KMS-11 (cell line): Measurements from ENCODE around the gene PRRX1.

Experiments
- H2AFZ ChIP-seq: fragments of 200-600 bp; sonication (generic); 2 replicates; pipeline ENCODE4 v1.6.1; 2016; ENCODE audit warnings: antibody characterized with exemption, mixed run types, low read depth
- H3K27ac ChIP-seq: fragments of 200-600 bp; sonication (generic); 2 replicates; pipeline ENCODE4 v1.6.1; 2016; ENCODE audit warnings: mild to moderate bottlenecking, mixed run types
- H3K27me3 ChIP-seq: fragments of 200-600 bp; sonication (generic); 2 replicates; pipeline ENCODE4 v1.6.1; 2017; ENCODE audit warnings: mild to moderate bottlenecking, low read depth, mixed run types, moderate library complexity; ENCODE audit not compliant: insufficient read depth
- H3K36me3 ChIP-seq: fragments of 200-600 bp; sonication (generic); 2 replicates; pipeline ENCODE4 v1.6.1; 2017; ENCODE audit warnings: mild to moderate bottlenecking, mixed run types; ENCODE audit not compliant: insufficient read depth
- H3K4me1 ChIP-seq: fragments of 200-600 bp; sonication (generic); 2 replicates; pipeline ENCODE4 v1.6.1; 2016; ENCODE audit warnings: mild to moderate bottlenecking, low read depth, mixed run types; ENCODE audit not compliant: poor library complexity, severe bottlenecking
- H3K4me2 ChIP-seq: fragments of 200-600 bp; sonication (generic); 2 replicates; pipeline ENCODE4 v1.7.0; 2016; ENCODE audit warnings: mild to moderate bottlenecking, mixed run types
- H3K4me3 ChIP-seq: fragments of 200-600 bp; sonication (generic); IDR thresholded peaks from 2 replicates; pipeline ENCODE4 v1.6.1; 2017; ENCODE audit warnings: low read depth, low read length, mixed read lengths; ENCODE audit not compliant: insufficient read depth
- H3K79me2 ChIP-seq: fragments of 200-600 bp; sonication (generic); 2 replicates; pipeline ENCODE4 v1.6.1; 2016; ENCODE audit warnings: low read depth, mixed run types; ENCODE audit not compliant: insufficient read depth
- H3K9ac ChIP-seq: fragments of 200-600 bp; sonication (generic); 2 replicates; pipeline ENCODE4 v1.6.1; 2016; ENCODE audit warnings: mild to moderate bottlenecking, mixed run types
- H4K20me1 ChIP-seq: fragments of 200-600 bp; sonication (generic); 2 replicates; pipeline ENCODE4 v1.6.1; 2016; ENCODE audit warnings: mild to moderate bottlenecking, mixed run types; ENCODE audit not compliant: insufficient read depth
- CTCF ChIP-seq: fragments of 200-600 bp; sonication (generic); conservative IDR thresholded peaks from 2 replicates; pipeline ENCODE4 v1.6.1; 2017; ENCODE audit warnings: low read depth, mild to moderate bottlenecking, antibody characterized with exemption, low read length, moderate library complexity, mixed read lengths

Gene PRRX1

GRCh38 chr1:170735366-170736263 is 71.7 kb downstream of the PRRX1 start:
- Histone ChIP-seq H3K27ac (no peak overlapping the region), H3K36me3 (no peaks in the 10 kb centered on the region), H3K9ac (no peak overlapping the region)

GRCh38 chr1:170739803-170740202 is 75.9 kb downstream of the PRRX1 start:
- H3K9ac ChIP-seq: no peak overlapping the region
- no peak overlapping the region for H3K27ac ChIP-seq
- no peak overlapping the region for H3K4me3 ChIP-seq
- TF ChIP-seq CTCF: no peak
- H3K36me3 ChIP-seq: no peaks in the 10 kb centered on the region
- H3K79me2 ChIP-seq: no peaks in the 10 kb centered on the region
- H3K27me3 ChIP-seq: no peaks in the 10 kb centered on the region
- no peak overlapping the region for H3K4me2 ChIP-seq
- H3K4me1 ChIP-seq: no peaks in the 10 kb centered on the region
- H4K20me1 ChIP-seq: no peaks in the 10 kb centered on the region
- H2AFZ ChIP-seq: no peak overlapping the region

More at GRCh38 chr1:170735366-170736263, 71.7 kb downstream of the PRRX1 start:
- no peaks in the 10 kb centered on the region for H3K27me3 ChIP-seq
- no peaks in the 10 kb centered on the region for H3K4me1 ChIP-seq
- H2AFZ ChIP-seq: no peak overlapping the region
- H4K20me1 ChIP-seq: no peaks in the 10 kb centered on the region
- no peak overlapping the region for H3K4me2 ChIP-seq
- H3K4me3 ChIP-seq: no peak overlapping the region
- no peak for TF ChIP-seq CTCF
- H3K79me2 ChIP-seq: no peaks in the 10 kb centered on the region

GRCh38 chr1:170741678-170742077 is 77.7 kb downstream of the PRRX1 start:
- Histone ChIP-seq H3K79me2 (no peaks in the 10 kb centered on the region), H4K20me1 (no peaks in the 10 kb centered on the region), H3K27me3 (no peaks in the 10 kb centered on the region), H3K4me1 (no peaks in the 10 kb centered on the region), H2AFZ (no peak overlapping the region), H3K4me2 (no peak overlapping the region), H3K36me3 (no peaks in the 10 kb centered on the region), H3K4me3 (no peak overlapping the region), H3K27ac (no peak overlapping the region), H3K9ac (no peak overlapping the region)
- TF ChIP-seq CTCF: no peak

- no peaks in the 10 kb centered on the region for H3K4me1 ChIP-seq
- TF ChIP-seq CTCF: no peak
- no peak overlapping the region for H2AFZ ChIP-seq
- H3K4me2 ChIP-seq: no peak overlapping the region
- no peak overlapping the region for H3K9ac ChIP-seq
- no peak overlapping the region for H3K4me3 ChIP-seq
- H3K27ac ChIP-seq: no peak overlapping the region
- H3K36me3 ChIP-seq: no peaks in the 10 kb centered on the region
- no peaks in the 10 kb centered on the region for H4K20me1 ChIP-seq
- H3K79me2 ChIP-seq: no peaks in the 10 kb centered on the region
- no peaks in the 10 kb centered on the region for H3K27me3 ChIP-seq
Measured at GRCh38 chr1:170742600-170742999, 78.7 kb downstream of the PRRX1 start.
